ENCODE measurements around the gene PCNP. TPM values are rescaled to one million over a fixed set of nuclear protein-coding genes. Genes with fewer than 3 reads are reported as not detected.

PCNP gene
- total and polyA plus RNA-seq, 2 experiments from 2014 or later: 134 to 185 TPM

GRCh38 chr3:101602731-101603130 lies 28.8 kb downstream of the PCNP start:
- Histone ChIP-seq H3K79me2 (replicated peaks; ENCODE audit: insufficient read depth) (no peaks in the 10 kb centered on the region), H3K4me3 (no peak overlapping the region), H3K27ac (ENCODE audit: low read depth) (no peak overlapping the region), H2AFZ (no peak overlapping the region), H3K4me1 (ENCODE audit: insufficient read depth) (no peaks in the 10 kb centered on the region), H3K27me3 (ENCODE audit: insufficient read depth) (no peaks in the 10 kb centered on the region), H3K36me3 (ENCODE audit: insufficient read depth) (no peaks in the 10 kb centered on the region), H3K4me2 (no peak overlapping the region), H3K9me2 (ENCODE audit: insufficient read depth) (no peaks in the 10 kb centered on the region), H4K20me1 (replicated peaks; ENCODE audit: insufficient read depth) (no peaks in the 10 kb centered on the region), H3F3A (replicated peaks; ENCODE audit: low read depth) (0 out of 2 replicates have a peak, but pooled peaks cover 3% of the 10 kb centered on the region)
- H3K9me3 Mint-ChIP-seq: peaks cover 5% of the 10 kb centered on the region; the same call in 2 of the 3 replicates
- TF ChIP-seq EZH2 (IDR thresholded peaks at IDR 0.05; ENCODE audit: low read depth, unreplicated experiment) (no peak), STAT1 (IDR thresholded peaks at IDR 0.05; ENCODE audit: unreplicated experiment) (no peak), ZNF114 (CRISPR knock-in tag; IDR thresholded peaks at IDR 0.05) (no peak), ETS1 (IDR thresholded peaks at IDR 0.05) (no peak), NANOG (IDR thresholded peaks at IDR 0.05; ENCODE audit: borderline replicate concordance) (no peak), CTCF (conservative IDR thresholded peaks at IDR 0.05; ENCODE audit: low read depth in 2 of 2) (no peak), JUNB (IDR thresholded peaks at IDR 0.05; ENCODE audit: unreplicated experiment) (no peak), ZNF331 (CRISPR knock-in tag; IDR thresholded peaks at IDR 0.05; ENCODE audit: low read depth) (no peak), ZNF462 (CRISPR knock-in tag; IDR thresholded peaks at IDR 0.05) (no peak), POLR2AphosphoS5 (IDR thresholded peaks at IDR 0.05; ENCODE audit: low read depth) (no peak), EZH2phosphoT487 (IDR thresholded peaks at IDR 0.05; ENCODE audit: unreplicated experiment) (no peak), CREB1 (CRISPR knock-in tag; IDR thresholded peaks at IDR 0.05; ENCODE audit: low read depth) (no peak)
- TF ChIP-seq, protein P1, sequence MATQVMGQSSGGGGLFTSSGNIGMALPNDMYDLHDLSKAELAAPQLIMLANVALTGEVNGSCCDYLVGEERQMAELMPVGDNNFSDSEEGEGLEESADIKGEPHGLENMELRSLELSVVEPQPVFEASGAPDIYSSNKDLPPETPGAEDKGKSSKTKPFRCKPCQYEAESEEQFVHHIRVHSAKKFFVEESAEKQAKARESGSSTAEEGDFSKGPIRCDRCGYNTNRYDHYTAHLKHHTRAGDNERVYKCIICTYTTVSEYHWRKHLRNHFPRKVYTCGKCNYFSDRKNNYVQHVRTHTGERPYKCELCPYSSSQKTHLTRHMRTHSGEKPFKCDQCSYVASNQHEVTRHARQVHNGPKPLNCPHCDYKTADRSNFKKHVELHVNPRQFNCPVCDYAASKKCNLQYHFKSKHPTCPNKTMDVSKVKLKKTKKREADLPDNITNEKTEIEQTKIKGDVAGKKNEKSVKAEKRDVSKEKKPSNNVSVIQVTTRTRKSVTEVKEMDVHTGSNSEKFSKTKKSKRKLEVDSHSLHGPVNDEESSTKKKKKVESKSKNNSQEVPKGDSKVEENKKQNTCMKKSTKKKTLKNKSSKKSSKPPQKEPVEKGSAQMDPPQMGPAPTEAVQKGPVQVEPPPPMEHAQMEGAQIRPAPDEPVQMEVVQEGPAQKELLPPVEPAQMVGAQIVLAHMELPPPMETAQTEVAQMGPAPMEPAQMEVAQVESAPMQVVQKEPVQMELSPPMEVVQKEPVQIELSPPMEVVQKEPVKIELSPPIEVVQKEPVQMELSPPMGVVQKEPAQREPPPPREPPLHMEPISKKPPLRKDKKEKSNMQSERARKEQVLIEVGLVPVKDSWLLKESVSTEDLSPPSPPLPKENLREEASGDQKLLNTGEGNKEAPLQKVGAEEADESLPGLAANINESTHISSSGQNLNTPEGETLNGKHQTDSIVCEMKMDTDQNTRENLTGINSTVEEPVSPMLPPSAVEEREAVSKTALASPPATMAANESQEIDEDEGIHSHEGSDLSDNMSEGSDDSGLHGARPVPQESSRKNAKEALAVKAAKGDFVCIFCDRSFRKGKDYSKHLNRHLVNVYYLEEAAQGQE (IDR thresholded peaks at IDR 0.05; ENCODE audit: unreplicated experiment): no peak
- peaks cover 2% of the 10 kb centered on the region for H3K27me3 Mint-ChIP-seq (ENCODE audit: insufficient read depth, low read depth, poor library complexity)
- ATAC-seq: no peak
- H3K36me3 Mint-ChIP-seq (ENCODE audit: low read depth): peaks cover 6% of the 10 kb centered on the region; the same call in 1 of the 3 replicates
- no peak for DNase-seq (ENCODE audit: low spot score)
- H3K4me1 Mint-ChIP-seq: peaks cover 4% of the 10 kb centered on the region; the same call in 1 of the 3 replicates
- H3K27ac Mint-ChIP-seq: no peak overlapping the region
- H3K4me3 Mint-ChIP-seq: no peak overlapping the region
